Effector CD8-positive, alpha-beta T cell (primary cell): ENCODE data around the gene COL5A1.

ENCODE experiments used
- DNase-seq: peaks from one replicate; lab custom pipeline; 2025; lab: John Stamatoyannopoulos, UW

COL5A1 gene

DNA sequence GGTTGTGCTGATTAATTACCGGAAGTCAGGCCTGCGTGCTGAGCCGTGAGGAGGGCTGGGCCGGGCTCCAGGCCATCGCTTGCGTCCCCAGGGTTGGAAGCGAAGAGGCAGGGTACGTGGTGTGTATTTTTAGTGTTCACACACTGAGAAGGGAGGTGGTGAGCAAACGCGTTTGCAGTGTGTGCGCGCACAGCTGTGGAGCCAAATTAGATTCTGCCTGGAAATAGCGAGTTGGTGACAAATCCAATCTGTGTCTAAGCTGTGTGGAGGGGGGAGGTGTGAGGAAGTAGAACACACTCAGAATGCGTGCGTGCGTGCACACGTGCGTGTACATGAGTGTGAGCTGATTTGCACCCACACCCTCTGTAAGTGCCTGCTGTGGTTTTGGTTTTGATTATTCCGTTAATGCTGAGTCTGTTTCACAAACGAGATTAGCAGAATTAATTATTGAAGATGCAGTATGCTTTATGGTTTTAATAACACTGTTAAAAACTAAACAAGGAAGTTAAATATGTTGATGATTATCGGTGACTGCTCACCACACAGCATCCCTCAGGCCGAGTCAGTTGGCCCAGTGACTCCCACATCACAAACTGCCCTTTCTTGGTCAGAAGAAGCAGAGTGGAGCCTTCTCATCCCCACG, 127.2 kb downstream of the COL5A1 start:
- no peak for DNase-seq

DNA sequence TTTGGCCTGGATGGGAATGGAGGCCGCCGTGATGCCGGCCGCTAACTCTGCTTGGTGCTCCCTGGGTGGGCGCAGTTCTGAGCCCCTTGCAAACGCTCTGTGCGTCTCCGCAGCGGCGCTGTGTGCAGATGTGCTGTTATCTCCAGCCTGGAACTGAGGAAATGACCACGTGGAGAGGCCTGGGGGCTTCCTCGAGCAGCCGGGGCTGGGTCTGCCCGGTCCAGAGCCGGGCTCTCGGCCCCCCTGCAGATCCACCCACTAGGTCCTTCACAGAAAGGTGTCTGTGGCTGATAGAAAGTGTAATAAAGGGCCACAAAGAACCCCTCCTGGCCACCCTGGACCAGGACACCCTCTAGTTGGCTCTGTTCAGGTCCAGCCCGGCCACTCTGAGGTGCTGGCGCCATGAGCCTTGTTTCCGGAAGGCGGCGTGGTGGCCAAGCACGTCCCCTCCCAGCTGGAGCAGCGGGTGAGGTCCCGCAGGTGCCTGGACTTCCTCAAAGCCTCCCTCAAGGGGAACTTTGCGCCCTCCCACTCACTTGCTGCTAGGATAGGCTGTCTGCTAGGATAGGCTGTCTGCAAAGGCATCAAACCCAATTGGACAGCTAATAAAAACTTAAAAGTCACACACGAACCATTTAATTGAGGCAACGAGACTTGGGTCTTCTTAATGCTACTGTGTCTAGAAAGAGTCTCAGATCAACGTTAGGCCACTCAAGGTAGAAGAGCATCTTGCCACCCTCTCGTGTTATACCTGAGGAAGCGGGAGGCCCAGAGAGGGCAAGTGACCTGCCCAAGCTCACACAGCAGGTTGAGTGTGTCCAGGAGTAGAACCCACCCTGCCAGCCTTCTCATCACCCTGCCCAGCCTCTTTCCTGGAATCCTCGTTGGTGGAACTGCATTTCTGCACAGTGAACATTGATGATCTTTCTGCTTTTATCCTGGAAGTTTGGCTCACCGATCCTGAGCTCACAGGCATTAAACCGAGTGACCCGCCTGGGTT, 129.7 kb downstream of the COL5A1 start:
- DNase-seq, result no peak

DNA sequence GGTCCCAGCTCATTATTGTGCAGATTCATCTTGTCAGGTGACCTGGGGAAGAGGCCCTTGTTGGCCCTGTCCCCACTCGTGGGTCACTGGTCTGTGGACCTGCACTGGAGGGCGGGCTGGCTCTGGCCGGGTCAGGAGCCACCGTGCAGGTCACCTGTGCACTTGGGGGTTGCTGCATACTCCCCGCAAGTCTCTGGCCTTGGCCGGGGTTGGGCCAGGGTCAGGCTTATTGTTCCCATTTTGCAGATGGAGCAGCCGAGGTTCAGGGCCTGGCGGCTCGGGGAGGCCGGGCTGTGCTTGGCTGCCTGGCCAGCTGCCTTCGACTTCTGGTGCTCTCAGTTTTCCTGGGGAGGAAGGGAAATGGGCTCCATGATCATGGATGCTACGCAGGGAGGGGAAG, 130.7 kb downstream of the COL5A1 start:
- DNase-seq, result no peak

DNA sequence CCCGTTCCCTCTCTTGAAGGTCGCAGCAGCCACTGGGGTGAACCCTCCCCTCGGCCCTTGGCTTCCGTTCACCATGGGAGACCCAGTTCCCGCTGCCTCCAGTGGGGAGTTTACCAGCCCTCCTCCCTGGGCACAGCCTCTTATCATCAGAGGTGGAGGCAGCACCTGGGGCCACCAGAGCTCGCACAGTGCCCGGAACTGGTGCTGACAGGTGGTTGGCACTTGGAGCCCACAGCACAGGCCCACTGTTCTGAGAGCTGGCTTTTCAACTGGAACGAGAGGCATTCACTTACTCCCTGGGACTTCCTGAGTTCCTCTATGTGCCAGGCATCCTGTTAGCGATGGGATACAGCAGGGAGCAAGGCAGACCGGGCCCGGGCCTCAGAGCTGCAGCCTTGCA, 132.2 kb downstream of the COL5A1 start:
- DNase-seq, result no peak

GRCh38 chr9:134774410-134774809, 132.8 kb downstream of the COL5A1 start:
- no peak for DNase-seq

- no peak for DNase-seq
These were observed 133.7 kb downstream of the COL5A1 start for GRCh38 chr9:134775081-134775951.

DNA sequence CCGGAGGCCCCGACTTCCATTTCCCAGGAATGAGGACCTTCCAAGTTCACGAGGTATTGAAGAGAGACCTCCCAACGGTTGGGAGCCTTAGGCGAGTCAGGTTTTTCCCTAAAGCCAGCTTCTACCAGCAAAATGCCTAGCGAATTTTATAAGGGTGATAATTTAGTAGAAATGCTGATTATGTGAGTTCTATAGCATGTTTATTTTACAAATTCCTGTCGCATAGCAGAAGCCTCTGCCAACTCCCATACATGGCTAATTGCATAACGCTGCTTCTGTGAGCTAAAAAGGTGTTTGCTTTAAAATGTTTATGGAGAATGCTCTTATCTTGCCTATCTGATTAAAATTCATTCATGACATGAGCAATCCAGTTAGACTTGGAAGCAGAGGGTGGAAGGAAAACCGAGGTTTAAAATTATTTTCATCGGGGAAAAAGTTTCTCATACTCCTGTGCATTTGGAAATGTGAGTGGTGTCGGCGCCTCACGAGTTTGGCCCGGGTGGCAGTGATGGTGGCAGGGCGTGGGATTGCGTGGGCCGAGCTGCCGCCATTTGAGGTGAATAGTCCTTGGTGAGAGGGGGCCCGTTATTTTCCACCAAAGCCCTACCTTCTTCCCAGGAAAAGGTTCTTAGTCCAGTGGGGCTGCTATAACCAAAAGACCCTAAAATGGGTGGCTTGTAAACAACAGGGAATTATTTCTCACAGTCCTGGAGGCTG, 134.6 kb downstream of the COL5A1 start:
- DNase-seq, result no peak

- no peak for DNase-seq
These were observed 135.6 kb downstream of the COL5A1 start for GRCh38 chr9:134777153-134777552.

- DNase-seq, result no peak
These were observed 136.6 kb downstream of the COL5A1 start for GRCh38 chr9:134778156-134778555.

GRCh38 chr9:134778841-134779411, 137.3 kb downstream of the COL5A1 start:
- no peak for DNase-seq

DNA sequence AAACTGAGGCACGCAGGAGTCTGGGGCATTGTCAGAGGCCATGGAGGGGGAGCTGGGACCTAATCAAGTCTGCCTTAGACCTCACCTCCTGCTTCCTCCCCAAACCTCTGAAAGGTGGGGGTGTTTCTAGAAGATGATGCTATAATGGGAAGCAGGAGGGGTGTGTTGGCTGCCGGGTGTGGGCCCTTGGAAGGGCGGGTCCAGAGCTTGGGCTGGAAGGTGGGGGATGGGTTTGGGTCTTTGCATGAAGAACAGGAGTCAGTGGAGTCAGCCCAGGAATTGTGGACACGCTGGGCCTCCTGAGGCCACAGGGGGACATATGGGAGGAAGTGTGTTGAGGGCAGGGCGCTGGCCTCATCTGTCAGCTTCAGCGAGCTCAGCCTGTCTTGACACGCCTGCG, 138.0 kb downstream of the COL5A1 start:
- no peak for DNase-seq

- DNase-seq, result no peak
These were observed 140.1 kb downstream of the COL5A1 start for GRCh38 chr9:134781591-134782302.

GRCh38 chr9:134782921-134783698, 141.5 kb downstream of the COL5A1 start:
- no peak for DNase-seq

DNA sequence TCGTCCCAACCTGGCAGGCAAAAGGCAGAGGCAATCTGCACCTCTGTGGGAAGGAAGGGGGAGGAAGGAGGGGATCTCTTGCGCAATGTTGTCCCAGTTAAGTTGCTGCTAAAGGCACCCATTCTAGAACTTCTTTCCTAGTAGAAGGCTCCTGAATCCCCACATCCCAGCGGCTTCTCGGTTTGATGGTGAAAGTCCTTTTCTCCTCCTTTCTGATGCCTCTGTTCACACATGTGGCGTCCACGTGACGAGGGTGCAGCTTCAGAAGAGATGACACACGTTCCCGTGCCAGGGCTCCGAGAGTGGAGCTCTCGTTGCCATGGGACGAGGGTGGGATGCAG, 142.1 kb downstream of the COL5A1 start:
- DNase-seq, result no peak

GRCh38 chr9:134784577-134785305, 143.1 kb downstream of the COL5A1 start:
- no peak for DNase-seq

DNA sequence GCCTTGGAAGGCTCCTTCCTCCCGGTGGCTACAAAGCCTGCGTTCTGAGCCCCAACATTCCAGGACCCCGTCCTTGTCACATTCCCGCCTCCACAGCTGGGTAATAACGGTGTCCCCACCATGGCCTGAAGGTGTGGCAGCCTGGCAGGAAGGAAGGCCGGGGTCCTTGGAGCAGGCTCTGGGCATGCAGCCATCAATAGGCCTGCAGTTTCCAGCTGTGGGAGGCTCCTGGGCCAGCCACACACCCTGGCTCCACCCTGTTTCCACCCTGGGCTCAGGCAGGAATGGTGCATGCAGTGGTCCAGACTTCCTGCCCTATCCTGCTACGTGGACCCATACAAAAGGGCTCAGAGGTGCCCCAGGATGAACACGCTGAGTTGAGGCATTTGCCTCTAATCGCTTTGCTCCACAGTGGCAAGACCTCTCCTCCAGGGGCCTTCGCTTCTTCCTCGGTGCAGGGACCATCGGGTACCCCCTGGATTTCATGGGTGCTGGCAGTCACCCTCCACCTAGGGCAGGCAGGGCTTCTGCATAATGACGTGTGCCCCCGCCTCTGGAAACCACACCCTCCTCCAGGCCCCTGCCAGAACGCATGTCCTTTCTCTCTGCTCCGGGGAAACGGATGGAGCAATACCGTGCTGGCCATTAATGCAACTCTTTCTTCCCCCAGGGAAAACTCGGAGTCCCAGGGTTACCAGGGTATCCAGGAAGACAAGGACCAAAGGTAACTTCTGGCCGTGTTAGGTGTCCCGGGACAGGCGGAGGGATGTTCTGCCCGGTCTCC, 143.9 kb downstream of the COL5A1 start:
- DNase-seq, result no peak

DNA sequence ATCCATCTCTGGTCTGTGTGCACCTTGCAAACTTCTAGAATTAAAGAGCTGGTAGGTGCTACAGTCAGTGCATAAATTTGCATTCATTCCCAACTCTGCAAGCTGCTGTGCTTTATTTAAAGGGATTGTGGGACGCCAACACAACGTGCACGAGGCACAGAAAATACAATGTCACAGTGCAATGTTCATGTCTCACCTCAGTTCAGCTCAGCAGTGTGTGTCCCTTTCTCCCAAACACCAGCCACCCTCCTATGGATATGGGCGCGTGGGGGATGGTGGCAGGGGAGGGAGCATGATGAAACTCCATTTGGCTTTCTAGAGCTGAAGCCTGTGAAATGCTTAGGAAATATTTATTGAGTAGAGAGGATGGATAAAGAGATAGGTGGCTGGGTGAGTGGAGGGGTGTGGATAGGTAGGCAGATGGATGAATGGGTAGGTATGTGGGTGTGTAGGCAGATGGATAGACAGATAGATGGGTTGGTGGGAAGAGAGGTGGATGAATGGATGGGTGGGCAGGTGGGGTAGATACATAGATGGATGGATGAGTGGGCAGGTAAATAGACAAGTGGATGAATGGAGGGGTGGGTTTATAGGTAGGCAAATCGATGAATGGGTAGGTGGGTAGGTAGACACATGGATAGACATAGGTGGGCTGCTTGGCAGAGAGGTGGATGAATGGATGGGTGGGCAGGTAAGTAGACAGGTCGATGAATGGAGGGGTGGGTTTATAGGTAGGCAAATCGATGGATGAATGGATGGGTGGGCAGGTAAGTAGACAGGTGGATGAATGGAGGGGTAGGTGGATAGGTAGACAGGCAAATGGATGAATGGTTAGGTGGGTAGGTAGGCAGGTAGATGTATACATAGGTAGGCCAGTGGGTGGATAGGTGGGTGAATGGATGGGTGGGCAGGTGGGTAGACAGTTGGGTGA, 146.3 kb downstream of the COL5A1 start:
- DNase-seq, result no peak
